COLO829 (cell line): Measurements from ENCODE around the gene GCGR.

ENCODE experiments used
- DNase-seq: peaks from one replicate; pipeline ENCODE4 v3.0.0; 2012; ENCODE audit warnings: low spot score

The GCGR gene

DNA sequence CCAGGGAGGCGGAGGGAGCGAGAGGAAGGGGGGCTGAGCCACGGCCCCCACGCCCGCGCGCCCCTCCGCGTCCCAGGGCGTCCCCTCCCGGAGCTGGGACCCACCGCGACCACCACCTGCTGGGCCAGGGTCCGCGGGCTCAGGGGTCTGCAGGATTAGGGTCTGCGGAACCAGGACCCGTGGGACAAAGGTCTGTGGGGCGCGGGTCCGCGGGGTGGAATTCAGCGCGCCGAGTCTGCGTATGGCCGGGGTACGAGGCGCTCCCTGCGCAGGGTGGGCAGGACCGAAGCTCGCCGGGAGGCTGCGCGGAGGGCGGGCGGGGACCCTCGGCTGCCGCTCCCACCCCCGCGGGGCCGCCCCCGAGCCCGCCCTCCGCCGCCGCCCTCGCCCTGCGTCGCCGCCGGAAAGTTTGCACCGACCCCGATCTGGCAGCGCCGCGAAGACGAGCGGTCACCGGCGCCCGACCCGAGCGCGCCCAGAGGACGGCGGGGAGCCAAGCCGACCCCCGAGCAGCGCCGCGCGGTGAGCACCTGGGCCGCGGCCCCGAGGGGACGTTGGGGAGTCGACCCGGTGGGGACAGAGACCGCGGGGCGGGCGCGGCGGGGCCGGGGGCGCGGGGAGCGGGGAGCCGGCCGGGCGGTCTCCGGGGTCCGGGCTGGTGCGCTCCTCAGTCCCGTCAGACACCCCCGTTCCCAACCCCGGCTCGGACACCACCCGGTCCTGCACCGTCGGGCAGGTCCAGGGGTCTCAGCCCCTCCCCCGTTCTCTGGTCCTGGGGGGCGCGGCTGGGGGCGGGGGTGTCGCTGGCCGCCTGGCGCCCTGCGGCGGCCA, at the start of gene GCGR:
Gene GCGR, plus strand, starts transcription at position 423 of the 831 bp plus-strand sequence. CDS start 4,869 bp downstream, outside the sequence.
- no peak for DNase-seq

DNA sequence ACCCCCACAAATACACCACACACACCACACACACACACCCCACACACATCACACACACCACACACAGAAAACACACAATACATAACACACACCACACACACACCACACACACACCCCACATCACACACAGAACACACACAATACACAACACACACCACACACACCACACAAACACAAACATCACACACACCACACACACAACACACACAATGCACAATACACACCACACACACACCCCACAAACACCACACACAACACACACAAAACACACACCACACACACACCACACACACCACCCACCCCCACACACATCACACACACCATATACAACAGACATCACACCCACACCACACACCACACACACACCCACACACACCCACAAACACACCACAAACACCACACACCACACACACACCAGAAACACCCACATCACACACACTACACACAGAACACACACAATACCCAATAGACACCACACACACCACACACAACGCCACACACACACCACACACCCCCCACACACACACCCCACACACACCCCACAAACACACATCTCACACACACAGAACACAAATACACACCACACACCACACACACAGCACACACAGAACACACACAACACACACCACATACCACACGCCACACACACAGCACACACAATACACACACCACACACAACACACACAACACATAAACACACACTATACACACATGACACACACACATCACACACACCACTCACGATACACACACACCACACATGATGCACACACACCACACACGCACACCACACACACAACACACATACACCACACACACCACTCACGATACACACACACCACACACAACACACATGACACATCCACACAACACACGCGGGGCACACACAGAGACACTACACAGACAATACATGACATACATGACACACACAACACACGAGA, 11.0 kb upstream of the GCGR start:
- DNase-seq, result no peak

DNA sequence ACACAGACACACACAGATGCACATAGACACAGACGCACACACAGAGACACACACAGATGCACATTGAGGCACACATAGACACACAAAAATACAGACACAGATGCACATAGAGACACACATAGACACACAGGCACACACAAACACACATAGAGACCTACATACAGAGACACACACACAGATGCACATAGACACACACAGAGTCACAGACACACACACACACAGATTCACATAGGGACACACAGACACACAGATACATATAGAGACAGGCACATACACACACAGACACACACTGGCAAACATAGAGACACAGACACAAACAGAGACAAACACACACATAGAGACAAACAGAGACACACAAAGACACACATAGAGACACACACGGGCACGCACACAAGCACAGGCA, 9.9 kb upstream of the GCGR start:
- DNase-seq, result no peak

DNA sequence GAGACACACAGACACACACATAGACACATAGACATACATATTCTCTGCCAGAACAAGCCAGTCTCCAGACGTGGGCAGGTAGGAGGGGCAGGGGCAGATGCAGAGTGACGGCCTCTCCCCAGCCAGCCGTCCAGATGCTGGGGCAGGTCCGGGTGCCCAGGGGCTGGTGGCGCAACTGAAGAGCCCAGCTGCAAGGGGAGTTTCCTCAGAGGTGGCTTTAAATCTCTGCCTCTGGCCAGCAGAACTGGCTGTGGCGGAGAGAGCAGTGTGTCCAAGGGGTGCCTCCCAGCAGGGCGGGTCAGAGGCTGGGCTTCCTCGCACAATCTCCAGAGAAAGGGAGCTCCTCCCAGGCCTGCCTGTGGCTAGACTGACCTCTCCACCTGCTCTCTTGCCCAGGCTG, 9.4 kb upstream of the GCGR start:
- DNase-seq, result no peak

DNA sequence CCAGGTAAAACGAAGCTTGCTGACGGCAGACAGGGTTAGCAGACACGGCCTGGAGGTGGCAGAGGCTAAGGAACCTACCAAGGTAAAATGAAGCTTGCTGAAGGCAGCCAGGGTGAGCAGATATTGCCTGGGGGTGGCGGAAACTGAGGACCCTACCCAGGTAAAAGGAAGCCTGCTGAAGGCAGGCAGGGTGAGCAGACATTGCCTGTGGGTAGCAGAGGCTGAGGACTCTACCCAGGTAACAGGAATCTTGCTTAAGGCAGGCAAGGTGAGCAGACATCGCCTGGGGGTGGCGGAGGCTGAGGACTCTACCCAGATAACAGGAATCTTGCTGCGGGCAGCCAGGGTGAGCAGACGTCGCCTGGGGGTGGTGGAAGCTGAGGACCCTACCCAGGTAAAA, 2.6 kb upstream of the GCGR start:
- DNase-seq, result no peak

DNA sequence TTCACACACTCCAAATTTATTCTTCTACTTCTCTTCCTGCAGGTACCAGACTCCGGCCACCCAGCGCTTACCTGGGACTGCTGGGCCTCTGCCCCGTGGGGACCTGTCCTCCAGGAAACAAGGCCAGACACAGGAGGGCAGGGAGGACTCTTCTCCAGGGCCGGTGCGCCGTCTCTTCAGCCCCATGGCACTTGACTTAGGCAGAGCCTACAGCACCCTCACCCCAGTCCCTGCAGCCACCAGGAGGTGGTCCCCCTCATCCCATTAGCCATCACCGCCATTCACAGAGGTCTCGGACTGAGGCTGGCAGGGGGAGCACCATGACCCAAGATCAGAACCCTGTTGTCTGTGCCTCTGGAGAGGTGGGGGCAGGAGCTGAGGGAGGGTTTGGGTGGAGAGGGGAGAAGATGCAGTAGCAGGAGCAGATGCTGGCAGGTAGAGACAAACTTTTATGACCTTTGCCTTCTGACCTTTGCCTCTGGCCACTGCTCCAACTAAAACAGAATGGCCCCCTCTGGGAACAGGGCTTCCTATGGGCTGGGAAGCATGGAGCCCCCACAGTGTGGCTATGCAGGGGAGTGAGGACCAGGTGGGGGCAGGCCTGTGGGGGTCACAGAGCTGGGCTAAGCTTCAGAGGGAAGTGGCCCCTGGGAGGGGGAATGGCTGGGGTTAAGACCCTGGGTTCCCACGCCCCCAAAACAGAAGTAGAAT, 1.7 kb upstream of the GCGR start:
- no peak for DNase-seq

DNA sequence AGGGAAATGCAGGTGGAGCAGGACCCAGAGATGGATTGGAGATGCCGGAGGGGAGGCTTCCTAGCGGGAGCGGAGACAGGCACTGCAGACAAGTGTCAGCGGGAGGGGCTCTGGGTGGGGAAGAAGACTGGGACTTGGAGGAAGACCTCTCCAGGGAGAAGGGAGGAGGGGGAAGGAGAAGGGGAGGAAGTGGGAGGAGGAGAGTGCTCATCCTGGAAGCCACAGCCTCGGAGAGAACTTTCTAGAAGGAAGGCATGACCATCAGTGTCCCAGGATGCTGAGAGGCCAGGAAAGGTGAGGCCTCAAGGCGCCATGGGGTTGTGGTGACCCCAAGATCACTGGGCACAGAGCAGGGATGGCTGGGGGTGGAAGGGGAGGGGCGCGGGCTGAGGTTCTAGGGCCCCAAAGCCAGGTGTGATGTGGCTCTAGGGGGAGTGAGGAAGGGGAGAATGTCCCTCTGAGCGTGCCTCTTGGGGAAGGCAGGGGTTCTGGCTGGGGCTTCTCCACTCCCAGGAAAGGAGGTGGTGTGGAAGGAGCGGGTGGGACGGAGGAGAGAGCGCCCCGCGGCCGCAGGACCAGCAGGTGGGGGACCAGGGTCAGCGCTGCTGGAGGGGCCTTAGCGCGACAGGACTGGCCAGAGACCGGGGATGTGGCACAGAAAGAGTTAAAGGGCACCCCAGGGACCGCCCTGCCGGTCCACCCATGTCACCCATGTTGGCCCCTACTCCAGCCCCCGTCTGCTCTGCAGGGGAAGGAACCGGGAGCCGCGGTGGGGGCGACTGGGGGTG, 900 bp upstream of the GCGR start:
- no peak for DNase-seq

DNA sequence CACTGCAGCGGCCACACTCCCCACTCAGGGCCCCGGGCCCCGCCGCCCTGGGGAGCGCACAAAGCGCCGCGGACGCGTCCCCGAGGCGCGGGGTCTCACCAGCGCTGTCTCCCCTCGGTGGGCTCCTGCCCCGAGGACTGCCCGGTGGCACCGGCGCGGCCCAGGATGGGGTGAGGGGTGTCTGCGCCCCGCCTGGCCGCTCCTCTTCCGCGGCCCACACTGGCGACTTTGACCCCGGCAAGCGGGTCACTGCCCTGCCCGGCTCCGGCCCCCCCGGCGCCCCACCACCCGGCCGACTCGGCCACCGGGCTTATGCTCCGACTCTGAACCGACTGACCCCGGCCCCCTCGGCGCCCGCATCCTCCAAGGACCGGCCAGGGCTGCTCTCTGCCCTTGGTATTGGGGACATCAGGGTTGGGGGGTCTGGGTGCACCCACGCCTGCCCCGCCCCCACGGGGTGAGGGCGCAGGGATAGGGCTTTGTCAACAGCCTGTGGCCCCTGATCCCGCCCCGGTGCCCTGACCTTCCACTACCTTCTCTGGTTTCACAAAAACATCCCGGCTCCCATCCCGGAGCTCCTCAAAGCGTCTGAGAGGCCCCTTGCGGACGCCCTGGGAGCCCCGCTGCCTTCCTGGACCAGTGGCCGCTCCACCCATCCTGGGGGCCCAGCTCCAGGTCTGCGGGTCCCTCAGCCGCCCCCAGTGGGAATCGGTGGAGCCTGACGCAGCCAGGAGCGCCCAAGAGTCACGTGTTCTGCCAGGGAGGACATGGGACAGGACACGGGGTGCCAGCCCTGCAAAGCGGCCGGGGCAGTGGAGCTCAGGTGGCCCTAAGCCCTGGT, 829 bp downstream of the GCGR start:
- DNase-seq, result no peak

DNA sequence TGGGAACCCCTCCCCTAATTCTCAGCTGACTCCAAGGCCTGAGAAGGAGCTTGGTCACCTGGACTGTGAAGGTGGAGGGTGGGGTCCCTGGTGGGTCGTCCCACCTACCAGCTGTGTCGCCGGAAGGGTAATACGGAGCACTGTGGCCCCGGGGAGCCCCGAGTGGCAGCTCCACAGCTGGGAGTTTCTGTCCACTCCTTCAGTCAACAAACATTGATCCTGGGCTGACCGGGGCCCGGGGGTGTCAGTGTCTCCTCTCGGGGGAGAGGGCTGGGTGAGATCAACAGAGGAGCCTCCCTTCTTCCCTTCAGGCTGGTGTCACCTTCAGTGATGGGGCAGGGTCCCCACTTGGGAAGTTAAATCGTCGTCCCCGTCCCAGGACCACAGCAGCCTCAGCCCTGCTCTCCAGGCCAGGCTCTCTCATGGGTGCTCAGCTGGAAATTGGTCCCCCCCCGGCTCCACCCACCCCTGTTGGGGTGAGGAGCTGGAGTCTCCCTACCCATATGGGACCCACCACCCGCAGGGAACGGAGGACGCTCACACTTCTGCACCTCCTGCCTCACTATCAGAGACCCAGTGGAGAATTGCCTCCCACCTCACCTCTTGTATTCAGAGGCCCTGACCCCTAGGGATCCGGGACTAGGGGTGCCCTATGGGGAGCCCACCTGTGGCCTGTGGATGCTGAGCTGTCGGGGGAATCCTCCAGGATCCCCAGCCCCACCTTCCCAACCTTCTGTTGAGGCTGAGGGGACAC, 1.9 kb downstream of the GCGR start:
- DNase-seq, result no peak

DNA sequence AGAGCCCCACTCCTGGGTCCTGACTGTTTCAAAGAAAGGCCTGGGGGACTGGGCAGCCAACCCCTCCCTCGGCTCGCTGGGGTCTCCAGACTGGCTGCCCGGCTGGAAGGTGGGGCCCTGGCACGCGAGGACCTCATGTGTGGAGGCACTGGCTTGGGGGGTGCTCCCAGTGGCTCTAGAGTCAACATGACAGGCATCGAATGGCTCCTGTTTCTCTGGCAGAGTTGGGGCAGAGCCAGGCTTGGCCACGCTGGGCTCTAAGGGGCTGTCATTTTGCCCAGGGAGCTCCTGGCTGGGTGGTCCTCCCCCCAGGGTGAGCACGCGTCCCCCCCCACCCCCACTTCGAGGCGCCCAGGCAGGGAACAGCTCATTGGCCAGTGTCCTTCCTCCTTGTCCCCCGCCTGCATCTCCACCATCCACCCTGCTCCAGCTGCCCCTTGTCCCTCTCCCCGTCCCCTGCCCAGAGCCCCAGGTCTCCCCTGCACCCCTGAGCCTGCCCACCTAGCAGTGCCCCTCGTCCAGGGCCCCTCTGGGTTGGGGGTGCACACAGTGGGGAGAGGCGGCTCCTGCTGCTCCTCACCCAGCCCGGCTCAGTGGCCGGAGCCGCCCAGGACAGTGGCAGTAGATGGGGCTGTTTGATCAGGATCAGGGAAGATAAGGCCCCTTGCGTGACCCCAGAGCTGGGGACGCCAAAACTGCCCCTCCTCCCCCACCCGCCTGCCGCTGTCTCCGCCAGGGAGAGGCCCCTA, 2.7 kb downstream of the GCGR start:
- DNase-seq, result no peak

DNA sequence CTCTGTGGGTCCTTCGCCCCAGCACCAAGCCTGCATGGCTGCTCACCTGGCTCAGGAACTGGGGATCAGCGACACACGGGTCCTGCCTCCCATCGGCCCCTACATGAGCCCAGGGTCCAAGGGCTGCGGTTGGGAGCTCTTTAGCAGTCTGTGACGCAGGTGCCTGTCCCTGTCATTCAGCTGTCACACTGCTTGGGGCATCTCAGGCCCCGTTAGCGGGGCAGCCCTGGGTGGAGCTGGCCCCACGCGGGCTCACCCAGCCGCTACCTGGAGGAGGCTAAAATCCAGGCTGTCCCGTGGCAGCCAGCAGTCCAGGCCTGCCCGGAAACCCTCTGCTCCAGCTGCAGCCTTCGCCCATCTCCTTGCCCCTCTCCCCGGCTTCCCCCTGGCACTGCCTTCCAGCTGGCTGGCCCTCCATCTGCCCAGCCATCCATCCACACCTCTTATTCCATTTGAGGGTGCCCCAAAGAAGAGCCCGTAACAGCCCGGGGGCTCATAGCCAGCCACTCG, 3.3 kb downstream of the GCGR start:
- no peak for DNase-seq

DNA sequence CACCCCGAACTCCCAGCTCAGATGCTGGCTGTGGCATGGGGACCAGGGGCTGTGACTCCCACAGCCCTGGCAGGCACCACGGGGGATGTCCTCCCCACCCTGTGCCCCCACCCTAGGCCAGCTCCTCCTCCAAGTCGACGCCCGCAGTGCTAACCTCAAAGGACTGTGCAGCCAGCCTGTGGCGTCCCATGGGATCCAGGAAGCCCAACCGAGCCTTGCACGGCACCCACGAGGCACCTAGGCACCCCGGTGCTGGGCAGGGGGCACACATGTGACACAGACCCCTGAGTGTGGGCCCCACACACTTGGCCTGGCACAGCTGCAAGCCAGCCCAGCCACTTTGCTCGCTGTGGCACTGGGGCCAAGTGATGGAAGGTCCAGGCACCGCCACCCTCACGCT, 3.9 kb downstream of the GCGR start:
- DNase-seq, result no peak

DNA sequence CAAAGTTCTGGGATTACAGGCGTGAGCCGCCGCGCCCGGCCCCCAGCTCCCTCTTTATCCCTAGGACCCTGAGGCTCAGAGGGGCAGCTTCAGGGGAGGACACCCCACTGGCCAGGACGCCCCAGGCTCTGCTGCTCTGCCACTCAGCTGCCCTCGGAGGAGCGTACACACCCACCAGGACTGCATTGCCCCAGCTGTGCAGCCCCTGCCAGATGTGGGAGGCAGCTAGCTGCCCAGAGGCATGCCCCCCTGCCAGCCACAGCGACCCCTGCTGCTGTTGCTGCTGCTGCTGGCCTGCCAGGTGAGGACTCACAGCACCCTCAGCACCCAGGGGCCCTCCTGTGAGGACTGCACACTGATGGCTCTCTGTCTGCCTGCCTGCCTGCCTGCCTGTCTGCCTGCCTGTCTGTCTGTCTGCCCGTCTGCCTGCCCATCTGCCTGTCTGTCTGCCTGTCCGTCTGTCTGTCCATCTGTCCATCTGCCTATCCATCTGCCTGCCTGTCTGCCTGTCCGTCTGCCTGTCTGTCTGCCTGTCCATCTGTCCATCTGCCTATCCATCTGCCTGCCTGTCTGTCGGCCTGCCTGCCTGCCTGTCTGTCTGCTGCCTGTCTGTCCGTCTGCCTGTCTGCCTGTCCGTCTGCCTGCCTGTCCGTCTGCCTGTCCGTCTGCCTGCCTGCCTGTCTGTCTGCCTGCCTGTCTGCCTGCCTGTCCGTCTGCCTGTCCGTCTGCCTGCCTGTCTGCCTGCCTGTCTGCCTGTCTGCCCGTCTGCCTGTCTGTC, 5.0 kb downstream of the GCGR start:
- no peak for DNase-seq

DNA sequence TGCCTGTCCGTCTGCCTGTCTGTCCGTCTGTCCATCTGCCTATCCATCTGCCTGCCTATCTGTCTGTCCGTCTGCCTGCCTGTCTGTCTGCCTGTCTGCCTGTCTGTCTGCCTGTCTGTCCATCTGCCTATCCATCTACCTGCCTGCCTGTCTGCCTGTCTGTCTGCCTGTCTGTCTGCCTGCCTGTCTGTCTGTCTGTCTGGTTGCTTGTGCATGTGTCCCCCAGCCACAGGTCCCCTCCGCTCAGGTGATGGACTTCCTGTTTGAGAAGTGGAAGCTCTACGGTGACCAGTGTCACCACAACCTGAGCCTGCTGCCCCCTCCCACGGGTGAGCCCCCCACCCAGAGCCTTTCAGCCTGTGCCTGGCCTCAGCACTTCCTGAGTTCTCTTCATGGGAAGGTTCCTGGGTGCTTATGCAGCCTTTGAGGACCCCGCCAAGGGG, 5.6 kb downstream of the GCGR start:
- no peak for DNase-seq

DNA sequence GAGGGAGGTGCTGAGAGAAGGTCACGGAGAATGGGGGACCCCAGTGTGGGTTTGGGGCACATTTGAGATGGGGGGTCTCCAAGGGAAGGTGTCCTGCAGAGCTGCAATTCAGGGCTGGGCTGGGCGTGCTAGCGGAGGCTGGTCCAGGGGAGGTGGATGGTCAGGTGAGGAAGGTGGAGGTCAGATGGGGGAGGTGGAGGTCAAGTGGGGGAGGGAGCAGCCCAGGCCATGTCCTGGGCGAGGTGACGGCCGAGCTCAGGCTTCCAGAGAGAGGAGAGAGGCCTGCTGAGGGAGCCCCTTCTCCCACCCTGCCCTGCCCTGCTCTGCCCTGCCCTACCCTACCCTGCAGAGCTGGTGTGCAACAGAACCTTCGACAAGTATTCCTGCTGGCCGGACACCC, 6.5 kb downstream of the GCGR start:
- DNase-seq, result no peak

DNA sequence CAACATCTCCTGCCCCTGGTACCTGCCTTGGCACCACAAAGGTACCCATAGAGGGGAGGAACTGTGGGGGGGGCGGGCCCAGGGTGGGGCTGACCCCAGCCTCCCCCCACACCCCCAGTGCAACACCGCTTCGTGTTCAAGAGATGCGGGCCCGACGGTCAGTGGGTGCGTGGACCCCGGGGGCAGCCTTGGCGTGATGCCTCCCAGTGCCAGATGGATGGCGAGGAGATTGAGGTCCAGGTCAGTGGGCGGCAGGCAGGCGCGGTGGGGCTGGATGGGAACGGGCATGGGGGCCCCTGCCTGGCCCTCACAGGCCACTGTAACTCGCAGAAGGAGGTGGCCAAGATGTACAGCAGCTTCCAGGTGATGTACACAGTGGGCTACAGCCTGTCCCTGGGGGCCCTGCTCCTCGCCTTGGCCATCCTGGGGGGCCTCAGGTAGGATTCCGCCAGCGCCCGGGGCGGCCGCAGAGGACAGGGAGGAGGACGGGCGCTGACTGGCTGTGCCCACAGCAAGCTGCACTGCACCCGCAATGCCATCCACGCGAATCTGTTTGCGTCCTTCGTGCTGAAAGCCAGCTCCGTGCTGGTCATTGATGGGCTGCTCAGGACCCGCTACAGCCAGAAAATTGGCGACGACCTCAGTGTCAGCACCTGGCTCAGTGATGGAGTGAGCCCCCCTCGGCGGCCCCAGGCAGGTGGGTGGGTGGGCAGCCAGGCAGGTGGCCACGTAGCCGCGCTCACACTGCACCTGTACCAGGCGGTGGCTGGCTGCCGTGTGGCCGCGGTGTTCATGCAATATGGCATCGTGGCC, 7.1 kb downstream of the GCGR start:
- no peak for DNase-seq
